ENCODE results near the gene SLC39A11.

DNA sequence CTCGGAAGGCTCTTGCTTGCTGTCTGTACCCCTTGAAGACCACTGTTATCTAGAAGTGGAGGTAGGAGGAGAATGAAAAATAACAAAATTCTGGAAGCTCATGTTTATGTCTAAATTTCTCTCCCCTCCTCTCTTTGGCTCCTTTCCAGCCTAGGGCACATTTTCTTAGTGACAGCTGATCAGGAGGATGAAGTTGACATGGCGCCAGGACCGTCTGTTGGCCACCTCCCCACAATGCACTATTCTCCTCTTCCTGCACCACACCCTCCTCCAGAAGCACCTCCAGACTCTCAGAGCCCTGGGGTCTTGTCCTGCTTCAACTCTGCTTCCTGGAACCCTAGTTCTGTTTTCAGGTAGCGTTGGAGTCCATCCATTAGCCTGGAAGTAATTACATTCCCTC, 46.8 kb upstream of the SLC39A11 start:
- TF ChIP-seq POLR2A (IDR thresholded peaks at IDR 0.05): no peak
- TF ChIP-seq, protein P1, sequence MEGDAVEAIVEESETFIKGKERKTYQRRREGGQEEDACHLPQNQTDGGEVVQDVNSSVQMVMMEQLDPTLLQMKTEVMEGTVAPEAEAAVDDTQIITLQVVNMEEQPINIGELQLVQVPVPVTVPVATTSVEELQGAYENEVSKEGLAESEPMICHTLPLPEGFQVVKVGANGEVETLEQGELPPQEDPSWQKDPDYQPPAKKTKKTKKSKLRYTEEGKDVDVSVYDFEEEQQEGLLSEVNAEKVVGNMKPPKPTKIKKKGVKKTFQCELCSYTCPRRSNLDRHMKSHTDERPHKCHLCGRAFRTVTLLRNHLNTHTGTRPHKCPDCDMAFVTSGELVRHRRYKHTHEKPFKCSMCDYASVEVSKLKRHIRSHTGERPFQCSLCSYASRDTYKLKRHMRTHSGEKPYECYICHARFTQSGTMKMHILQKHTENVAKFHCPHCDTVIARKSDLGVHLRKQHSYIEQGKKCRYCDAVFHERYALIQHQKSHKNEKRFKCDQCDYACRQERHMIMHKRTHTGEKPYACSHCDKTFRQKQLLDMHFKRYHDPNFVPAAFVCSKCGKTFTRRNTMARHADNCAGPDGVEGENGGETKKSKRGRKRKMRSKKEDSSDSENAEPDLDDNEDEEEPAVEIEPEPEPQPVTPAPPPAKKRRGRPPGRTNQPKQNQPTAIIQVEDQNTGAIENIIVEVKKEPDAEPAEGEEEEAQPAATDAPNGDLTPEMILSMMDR (IDR thresholded peaks at IDR 0.05): no peak

Measured in thyroid gland (tissue), 4 donors.